GM20431 (cell line): ENCODE results near the gene TMED7.

Source experiments
- in situ Hi-C: fragments of 300-500 bp; cut with MseI, MboI; formaldehyde crosslinking; loops from one replicate; pipeline ENCODE4 v1.15.0; 2020; ENCODE audit warnings: low sequenced_read_pairs; ENCODE audit not compliant: unreplicated experiment

TMED7 gene

DNA sequence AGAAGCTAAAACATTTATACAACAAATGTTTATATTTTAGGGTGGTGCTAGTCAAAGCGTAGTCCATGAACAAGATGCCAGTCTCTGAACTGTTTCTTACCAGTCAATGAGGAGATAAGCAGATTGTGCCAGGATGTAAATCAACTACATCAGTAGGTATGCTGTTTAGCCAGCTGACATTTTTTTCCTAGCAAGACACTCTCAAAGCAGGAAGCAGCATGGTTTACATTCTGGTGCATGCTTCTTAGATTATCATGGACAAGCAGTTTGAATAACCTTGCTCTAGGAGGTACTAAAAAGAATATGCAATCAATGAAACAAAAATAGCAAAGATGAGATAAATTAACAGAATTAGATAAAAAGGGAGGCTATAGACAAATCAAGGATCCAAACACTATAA lies 40.6 kb downstream of the TMED7 start:
- in situ Hi-C loops: no loop called here

DNA sequence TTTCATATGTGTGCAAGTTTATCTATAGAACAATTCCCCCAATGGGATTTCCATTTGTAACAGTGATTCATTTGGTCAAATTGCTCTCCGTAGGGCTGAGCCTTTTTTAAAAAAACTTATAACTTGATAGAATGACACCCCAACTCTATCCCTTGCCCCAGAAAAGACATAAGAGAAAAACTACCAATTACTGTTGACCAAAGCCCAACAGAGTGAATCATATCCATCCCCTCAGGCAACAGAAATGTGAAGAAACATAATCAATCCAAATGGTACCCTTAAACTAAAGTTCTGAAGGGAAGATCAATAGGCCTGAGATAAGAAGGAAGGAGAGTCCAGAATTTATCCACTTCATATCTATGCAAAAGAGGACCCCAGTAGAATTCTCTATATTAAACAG lies 41.3 kb downstream of the TMED7 start:
- in situ Hi-C loops: no loop called here

DNA sequence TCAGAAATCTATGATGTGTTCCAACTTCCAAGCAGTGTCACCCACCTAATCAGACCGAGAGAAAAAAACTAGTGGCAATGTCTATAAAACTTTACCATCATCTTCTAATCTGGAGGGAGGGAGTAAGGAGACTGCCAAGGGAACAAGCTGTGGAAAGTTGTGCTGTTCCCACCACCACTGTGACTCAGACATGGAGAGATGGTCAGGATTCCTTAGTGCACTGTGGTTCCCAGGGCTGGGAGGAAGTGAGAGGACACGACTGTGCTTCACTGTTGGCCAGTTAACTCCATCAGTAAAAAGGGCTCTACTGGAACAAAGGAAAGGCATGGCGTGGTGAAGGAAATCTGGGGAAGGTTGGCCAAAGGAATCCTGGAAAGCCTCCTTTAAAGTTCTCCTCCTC lies 42.4 kb downstream of the TMED7 start:
- in situ Hi-C loops: no loop called here

DNA sequence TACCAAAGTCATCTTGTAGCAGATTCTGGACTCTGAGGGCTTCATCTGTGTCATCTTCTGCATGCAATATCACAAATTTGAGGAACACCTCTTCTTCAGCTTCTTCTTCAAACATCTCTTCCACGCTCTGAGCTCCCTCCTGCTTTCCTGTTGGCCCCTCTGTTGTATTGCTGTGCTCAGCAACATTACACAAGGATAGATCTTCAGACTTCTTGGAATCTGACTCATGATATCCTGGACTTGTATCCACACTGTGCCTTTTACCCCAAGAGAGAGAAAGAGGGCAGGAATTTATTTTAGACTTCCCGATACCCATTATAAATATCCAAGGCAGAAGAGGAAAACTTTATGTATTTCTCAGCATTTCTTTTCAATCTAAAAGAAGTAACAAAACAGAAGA lies 44.9 kb downstream of the TMED7 start:
- in situ Hi-C loops: no loop called here

DNA sequence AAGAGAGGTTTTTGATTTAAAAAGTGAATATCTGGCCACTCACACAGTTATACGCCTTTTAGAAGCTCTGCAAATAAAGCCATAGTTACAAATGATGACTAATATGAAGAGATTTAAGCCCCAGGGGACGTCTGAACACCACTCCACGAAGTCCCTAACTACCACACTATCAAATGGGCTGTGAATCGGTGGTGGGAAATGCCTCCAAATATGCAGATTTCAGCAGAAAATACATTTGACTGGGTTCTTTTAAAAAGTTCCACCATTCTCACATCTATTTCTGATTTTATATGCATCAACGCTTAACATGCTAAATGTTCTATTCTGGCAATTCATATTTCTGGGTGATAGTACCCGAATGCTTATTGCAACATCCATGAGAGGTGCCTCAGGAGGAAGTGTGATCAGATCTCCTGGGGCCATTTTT lies 46.1 kb downstream of the TMED7 start:
- in situ Hi-C loops: no loop called here

DNA sequence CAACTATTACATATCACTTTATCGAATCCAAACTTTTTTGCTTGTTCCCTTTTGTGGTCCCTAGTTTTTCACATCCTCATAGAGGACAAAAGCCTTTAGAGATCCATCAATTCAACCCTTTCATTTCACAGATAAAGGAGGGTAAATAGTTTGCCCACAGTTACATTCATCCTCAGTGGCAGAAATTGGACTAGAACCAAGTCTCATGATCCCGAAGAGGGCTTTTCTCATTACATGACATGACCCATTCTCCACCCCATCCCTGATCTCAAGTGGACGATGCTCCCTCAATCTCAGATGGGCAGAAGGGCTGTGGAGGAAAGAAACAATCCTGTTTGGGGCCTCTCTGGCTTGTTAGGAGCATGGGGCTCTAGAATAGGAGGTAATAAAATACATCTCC lies 46.6 kb downstream of the TMED7 start:
- in situ Hi-C loops: no loop called here

DNA sequence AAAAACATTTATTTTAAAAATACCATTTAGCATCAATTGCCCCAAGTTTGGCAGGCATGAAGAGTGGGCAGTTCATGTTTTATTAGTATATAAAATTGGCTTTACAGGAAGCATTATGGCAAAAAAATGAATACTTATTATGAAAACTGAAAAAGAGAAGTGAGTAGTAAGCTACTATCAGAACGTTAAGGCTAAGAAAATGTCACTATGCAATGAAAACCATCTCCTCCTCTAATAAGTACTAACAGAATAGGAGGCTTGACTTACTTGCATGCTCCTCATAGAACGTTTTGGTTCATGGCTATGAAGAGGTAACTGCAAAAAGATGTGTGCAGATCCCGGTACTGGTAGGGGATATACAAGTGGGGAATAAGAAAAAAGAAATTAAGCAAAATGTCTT lies 47.2 kb downstream of the TMED7 start:
- in situ Hi-C loops: no loop called here

DNA sequence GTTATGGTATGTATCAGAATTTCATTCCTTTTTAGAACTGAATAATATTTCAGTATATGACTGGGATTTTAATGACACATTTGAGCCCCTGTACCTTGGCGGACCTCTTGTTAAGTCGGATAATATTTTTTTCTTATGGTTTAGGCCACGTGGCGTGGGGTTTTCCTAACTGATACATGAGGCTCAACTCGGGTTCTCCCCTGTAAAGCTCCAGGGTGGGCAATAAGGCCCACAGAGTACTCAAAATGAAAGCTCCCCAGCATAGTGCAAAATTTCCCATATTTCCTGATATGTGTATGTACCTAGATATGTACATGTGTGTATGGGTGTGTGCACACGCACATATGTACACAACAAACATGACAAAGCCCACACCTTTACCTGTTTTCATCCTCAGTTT lies 48.1 kb downstream of the TMED7 start:
- in situ Hi-C loops: no loop called here

DNA sequence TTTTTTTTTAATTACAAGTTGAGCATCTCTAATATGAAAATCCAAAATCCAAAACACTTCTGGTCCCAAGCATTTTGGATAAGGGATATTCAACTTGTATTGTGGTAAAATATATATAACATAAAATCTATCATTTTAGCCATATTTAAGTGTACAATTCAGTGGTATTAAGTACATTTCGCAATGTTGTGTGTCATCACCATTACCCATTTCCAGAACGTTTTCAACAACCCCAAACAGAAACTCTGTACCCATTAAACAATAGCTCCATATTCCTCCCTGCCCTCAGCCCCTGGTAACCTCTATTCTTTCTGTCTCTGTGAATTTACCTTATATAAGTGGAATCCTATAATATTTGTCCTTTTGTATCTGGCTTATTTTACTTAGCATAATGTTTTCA lies 48.5 kb downstream of the TMED7 start:
- in situ Hi-C loops: no loop called here

DNA sequence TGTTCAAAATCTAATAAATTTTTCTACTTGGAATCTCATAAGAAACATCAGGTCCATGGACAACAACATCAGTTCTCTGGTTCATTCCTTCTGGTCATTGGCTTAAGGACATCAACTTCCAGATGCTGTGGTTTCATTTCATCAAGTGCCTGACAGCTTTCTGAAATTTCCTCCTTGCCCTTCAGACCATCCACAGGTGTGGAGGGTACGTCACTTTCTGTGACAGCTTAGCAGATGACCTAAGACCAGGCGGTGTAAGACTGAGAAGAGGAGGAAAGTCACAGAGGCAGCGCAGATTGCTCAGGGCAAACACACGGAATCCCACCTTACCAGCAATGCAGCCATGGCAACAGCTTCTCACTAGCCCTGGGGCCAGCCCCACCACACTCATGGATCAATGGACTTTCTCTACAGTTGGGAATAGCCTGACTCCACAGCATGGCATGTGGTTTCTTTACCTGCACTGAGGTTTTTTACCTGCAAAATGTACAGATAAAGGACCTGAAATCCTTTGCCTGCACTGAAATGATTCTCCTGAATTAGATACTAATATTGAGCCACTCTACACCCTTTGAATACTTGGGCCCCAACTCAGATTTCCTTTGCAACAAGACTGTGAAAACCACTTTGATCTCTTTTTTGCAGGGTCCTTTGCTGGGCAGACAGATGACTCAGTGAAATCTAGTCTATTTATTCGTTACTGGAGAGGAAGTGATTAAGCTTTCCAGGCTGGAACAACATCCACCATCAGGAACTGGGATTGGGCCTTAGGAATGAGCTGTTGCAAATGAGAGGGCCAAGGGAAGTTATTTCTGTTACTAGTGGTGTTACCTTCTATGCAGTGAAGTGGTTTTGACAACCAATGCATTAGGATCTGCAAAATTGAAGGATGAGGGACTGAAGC lies 50.4 kb downstream of the TMED7 start:
- in situ Hi-C loops: no loop called here

DNA sequence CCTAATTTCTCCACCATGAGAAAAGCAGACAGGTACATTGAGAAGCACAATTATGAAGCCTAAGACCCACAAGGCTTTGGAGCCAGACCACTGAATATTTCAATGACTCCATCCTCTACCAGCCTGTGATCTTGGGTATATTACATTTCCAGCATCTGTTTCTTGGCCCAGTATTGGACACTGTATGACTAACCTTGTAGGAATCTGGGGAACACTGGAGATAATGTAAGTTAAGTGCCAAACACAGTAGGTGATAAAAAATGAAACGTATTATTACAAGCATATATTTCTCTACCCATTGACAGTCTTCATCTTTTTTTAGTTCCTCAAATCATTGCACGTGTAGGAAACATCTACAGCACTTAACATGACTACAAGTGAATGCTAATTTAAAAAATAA lies 52.7 kb downstream of the TMED7 start:
- in situ Hi-C loops: loop anchor here (25.0 kb wide), 1 partner anchor 261 kb away; no protein-coding TSS in a partner anchor

DNA sequence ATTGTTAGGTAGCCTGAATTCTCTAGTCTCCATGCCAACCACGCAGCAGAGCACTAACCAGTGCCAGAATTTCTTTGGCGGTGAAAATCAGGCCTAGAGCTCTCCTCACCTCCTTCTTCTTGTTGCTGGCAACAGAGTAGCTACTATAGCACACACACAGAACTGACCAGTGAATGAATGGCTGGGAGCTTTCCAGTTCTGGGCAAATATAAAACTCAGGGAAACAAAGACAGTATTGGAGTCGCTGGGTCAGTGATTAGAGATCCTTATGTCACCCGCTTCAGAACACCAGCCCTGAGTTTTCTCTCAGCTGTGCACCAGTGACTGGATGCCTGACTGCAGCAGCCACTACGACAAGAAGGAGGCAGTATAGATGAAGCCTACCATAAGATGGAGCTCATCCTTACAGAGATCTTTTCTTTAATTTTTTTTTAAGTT lies 54.4 kb downstream of the TMED7 start:
- in situ Hi-C loops: loop anchor here (25.0 kb wide), 1 partner anchor 259 kb away; no protein-coding TSS in a partner anchor

DNA sequence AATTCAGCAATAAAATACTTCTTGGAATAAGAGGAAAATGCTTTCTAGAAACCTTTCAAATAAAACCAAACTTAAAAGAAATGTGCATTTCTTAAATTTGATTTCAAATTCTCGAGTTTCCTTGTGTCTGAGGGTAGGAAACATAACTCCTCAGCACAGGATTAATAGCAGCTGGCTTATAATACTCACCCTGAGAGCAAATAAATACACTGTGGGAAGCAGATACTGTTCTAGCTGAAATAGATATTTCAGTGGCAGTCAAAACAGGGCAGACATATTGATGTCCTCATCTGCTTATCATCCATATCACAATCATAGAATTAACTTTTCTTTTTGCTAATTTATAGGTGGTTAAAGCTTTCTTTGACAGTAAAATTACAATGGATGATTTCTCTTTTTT lies 57.2 kb downstream of the TMED7 start:
- in situ Hi-C loops: loop anchor here (25.0 kb wide), 1 partner anchor 256 kb away; no protein-coding TSS in a partner anchor

DNA sequence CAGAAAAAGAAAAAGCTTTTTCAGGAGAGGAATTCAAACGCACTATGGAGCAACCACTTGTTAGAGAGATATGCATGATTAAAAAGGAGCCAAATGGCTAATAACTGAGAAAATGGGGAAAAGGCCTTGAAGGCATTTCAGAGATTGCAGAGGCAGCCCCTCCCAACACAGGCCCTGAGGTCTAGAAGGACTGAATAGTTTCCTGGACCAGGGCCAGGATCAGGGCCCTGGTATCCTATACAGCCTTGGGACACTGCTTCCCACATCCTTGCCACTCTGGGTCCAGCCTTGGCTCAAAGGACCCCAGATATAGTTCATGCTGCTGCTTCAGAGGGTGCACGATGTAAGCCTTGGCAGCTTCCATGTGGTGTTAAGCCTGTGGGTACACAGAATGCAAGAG lies 60.6 kb downstream of the TMED7 start:
- in situ Hi-C loops: loop anchor here (25.0 kb wide), 1 partner anchor 253 kb away; no protein-coding TSS in a partner anchor
